ENCODE measurements around the gene EEFSEC. TPM values are rescaled to one million over a fixed set of nuclear protein-coding genes. Genes with fewer than 3 reads are reported as not detected.

The EEFSEC gene
- total and polyA plus RNA-seq, 2 experiments from 2014 or later: 4.9 to 18.7 TPM

DNA sequence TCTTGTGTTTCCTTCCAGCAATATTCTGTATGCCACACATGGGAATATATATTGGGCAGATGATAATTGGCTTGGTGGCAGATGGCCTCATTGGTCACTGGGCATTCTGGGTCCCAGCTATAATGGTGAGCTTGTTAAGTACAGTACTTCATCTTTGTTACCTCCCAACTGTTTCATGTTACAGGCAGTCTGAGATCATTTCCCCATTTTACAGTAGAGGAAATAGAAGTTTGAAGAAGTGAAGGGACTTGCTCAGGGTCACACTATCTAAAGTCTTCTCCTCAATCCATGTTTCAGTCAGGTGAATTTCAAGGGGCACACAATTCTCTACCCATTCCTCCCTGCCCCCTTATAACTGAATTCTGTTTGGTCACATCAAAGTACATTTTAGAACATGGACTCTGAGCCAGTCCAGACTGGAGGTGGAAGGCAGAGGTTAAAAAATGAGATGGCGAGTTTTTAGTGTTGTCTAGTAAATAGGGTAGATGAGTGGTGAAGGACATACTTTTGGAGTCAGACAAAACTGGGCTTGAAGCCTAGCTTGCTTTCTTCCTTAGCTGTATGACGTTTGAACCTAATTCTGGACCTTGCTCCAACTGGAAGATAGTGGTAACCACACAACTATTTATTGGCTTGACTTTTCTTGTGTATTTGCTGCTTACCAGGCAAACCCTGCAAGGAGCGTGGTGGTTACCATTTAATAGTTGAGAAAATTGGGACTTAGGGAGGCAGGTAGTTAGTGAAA is 2.5 kb downstream of the EEFSEC start:
- no peak overlapping the region for H3K27ac ChIP-seq
- H3K79me2 ChIP-seq (ENCODE audit: insufficient read depth): peaks cover 31% of the 10 kb centered on the region
- no peaks in the 10 kb centered on the region for H3K9me3 ChIP-seq (ENCODE audit: low read depth)
- H3K4me2 ChIP-seq (ENCODE audit: unreplicated experiment): no peak overlapping the region
- no peak overlapping the region for H3K4me3 ChIP-seq
- no peak overlapping the region for H3K9ac ChIP-seq
- H3K27me3 ChIP-seq (replicated peaks; ENCODE audit: insufficient read depth): no peaks in the 10 kb centered on the region
- no peaks in the 10 kb centered on the region for H3K9me2 ChIP-seq (ENCODE audit: insufficient read depth)
- TF ChIP-seq EZH2 (IDR thresholded peaks at IDR 0.05; ENCODE audit: insufficient read depth, poor library complexity, severe bottlenecking) (no peak), EZH2phosphoT487 (IDR thresholded peaks at IDR 0.05; ENCODE audit: insufficient read depth, low read depth) (no peak)
- in situ Hi-C loops (cut with MboI): no loop called here
- WGBS, 2 experiments (ENCODE audit: low coverage in 1 of 2, low lambda C conversion rate in 2 of 2, missing lambda C conversion rate in 2 of 2): 70 to 71% methylated on average over 3 of the region's 3 CpGs
- peaks cover 6% of the 10 kb centered on the region; the same call in 1 of the 2 replicates for H3K4me1 ChIP-seq (ENCODE audit: insufficient read depth)
- H4K20me1 ChIP-seq (ENCODE audit: insufficient read depth): no peaks in the 10 kb centered on the region; the same call in 1 of the 2 replicates
- H3K36me3 ChIP-seq (ENCODE audit: low read depth): no peaks in the 10 kb centered on the region; the same call in none of the 2 replicates
- DNase-seq: no peak
- 0 out of 2 replicates have a peak, but pooled peaks cover 4% of the 10 kb centered on the region for H3F3A ChIP-seq (ENCODE audit: insufficient read depth)
- H2AFZ ChIP-seq: no peak overlapping the region

DNA sequence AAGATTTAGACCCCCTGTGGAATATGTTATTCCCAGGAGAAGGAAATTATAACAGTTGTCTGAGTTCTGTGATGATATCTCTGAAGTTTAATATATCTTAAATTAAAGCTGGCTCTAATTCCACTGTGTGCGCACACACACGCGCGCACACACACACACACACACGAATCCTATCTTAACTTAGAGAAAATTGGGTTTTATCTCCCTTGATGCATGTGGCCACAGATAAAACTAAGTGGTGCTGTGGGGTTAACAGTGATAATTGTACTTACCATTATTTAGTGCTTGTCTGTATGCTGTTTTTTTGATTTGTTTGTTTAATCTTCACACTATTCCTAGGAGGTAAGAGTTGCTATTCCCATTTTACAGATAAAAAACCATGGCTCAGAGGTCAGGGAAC is 7.4 kb downstream of the EEFSEC start:
- WGBS, 2 experiments (ENCODE audit: low coverage in 1 of 2, low lambda C conversion rate in 2 of 2, missing lambda C conversion rate in 2 of 2): 98 to 99% methylated on average over 5 of the region's 5 CpGs
- no peak overlapping the region for H3K9ac ChIP-seq
- H3K4me3 ChIP-seq: no peak overlapping the region
- no peaks in the 10 kb centered on the region for H3F3A ChIP-seq (ENCODE audit: insufficient read depth)
- TF ChIP-seq EZH2phosphoT487 (IDR thresholded peaks at IDR 0.05; ENCODE audit: insufficient read depth, low read depth): no peak
- no peak for DNase-seq
- in situ Hi-C loops (cut with MboI): no loop called here
- no peaks in the 10 kb centered on the region for H3K9me3 ChIP-seq (ENCODE audit: low read depth)
- H3K27ac ChIP-seq: no peak overlapping the region
- no peak overlapping the region for H3K4me2 ChIP-seq (ENCODE audit: unreplicated experiment)
- no peaks in the 10 kb centered on the region for H3K4me1 ChIP-seq (ENCODE audit: insufficient read depth)
- H3K79me2 ChIP-seq (ENCODE audit: insufficient read depth): peaks cover 20% of the 10 kb centered on the region
- H3K36me3 ChIP-seq (ENCODE audit: low read depth): no peaks in the 10 kb centered on the region; the same call in none of the 2 replicates
- H2AFZ ChIP-seq: no peak overlapping the region
- H3K27me3 ChIP-seq (replicated peaks; ENCODE audit: insufficient read depth): no peaks in the 10 kb centered on the region
- no peaks in the 10 kb centered on the region for H3K9me2 ChIP-seq (ENCODE audit: insufficient read depth)
- no peaks in the 10 kb centered on the region; the same call in 1 of the 2 replicates for H4K20me1 ChIP-seq (ENCODE audit: insufficient read depth)

DNA sequence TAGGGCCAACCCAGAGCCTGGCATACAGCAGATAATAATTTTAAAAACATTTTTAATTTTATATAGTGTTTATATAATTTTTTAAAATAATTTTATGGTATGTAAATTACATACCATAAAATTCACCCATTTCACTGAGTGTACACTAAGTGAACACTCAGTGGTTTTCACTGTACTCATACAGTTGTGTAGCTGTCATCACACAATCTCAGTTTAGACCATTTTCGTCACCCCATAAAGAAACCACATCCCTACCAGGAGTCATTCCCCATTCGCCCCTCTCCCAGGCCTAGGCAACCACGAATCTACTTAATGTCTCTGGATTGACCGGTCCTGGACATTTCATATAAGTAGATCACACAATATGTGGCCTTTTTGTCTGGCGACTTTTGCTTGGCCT is 10.2 kb downstream of the EEFSEC start:
- Histone ChIP-seq H3K27ac (no peak overlapping the region), H3K79me2 (ENCODE audit: insufficient read depth) (peaks cover 4% of the 10 kb centered on the region; the same call in 1 of the 2 replicates), H2AFZ (no peak overlapping the region), H3K9me3 (ENCODE audit: low read depth) (no peaks in the 10 kb centered on the region), H3K4me2 (ENCODE audit: unreplicated experiment) (no peak overlapping the region), H3K4me3 (no peak overlapping the region), H3K36me3 (ENCODE audit: low read depth) (no peaks in the 10 kb centered on the region; the same call in 1 of the 2 replicates), H3K9me2 (ENCODE audit: insufficient read depth) (no peaks in the 10 kb centered on the region), H3F3A (ENCODE audit: insufficient read depth) (no peaks in the 10 kb centered on the region), H4K20me1 (ENCODE audit: insufficient read depth) (no peaks in the 10 kb centered on the region), H3K9ac (no peak overlapping the region), H3K4me1 (ENCODE audit: insufficient read depth) (no peaks in the 10 kb centered on the region), H3K27me3 (replicated peaks; ENCODE audit: insufficient read depth) (no peaks in the 10 kb centered on the region)
- in situ Hi-C loops (cut with MboI): no loop called here
- TF ChIP-seq EZH2 (IDR thresholded peaks at IDR 0.05; ENCODE audit: insufficient read depth, poor library complexity, severe bottlenecking) (no peak), EZH2phosphoT487 (IDR thresholded peaks at IDR 0.05; ENCODE audit: insufficient read depth, low read depth) (no peak)
- DNase-seq: no peak
- WGBS, 2 experiments (ENCODE audit: low coverage in 1 of 2, low lambda C conversion rate in 2 of 2, missing lambda C conversion rate in 2 of 2): 84 to 90% methylated on average over 5 of the region's 5 CpGs

DNA sequence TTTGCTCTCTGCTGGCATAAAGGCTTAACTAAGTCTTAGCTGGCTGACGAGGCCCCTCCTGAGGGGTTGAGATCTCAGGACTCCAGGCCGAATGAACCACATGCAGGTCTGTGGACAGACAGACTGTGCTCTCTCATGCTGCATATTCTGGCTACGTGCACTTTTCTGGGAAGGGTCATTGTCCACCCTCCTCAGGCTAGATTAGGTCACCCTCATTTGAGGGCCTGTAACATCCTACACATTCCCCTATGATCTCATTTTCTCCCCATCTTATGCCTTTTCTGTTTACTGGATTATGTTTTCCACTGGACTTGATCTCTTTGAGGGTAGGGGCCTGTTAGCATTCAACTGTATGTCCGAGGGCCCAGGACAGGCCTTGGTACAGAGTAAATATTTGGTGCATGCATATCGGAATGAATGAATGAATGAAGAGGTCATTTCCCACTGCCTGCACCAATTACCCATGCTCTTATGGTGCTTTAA is 13.7 kb downstream of the EEFSEC start:
- H3K79me2 ChIP-seq (ENCODE audit: insufficient read depth): no peaks in the 10 kb centered on the region; the same call in 1 of the 2 replicates
- DNase-seq: no peak
- no peak for TF ChIP-seq EZH2 (IDR thresholded peaks at IDR 0.05; ENCODE audit: insufficient read depth, poor library complexity, severe bottlenecking)
- no peak for TF ChIP-seq EZH2phosphoT487 (IDR thresholded peaks at IDR 0.05; ENCODE audit: insufficient read depth, low read depth)
- H2AFZ ChIP-seq: no peak overlapping the region
- H3K4me1 ChIP-seq (ENCODE audit: insufficient read depth): no peaks in the 10 kb centered on the region
- H3K4me3 ChIP-seq: no peak overlapping the region
- H4K20me1 ChIP-seq (ENCODE audit: insufficient read depth): no peaks in the 10 kb centered on the region
- H3K36me3 ChIP-seq (ENCODE audit: low read depth): no peaks in the 10 kb centered on the region; the same call in 1 of the 2 replicates
- H3K27ac ChIP-seq: no peak overlapping the region
- in situ Hi-C loops (cut with MboI): no loop called here
- no peak overlapping the region for H3K4me2 ChIP-seq (ENCODE audit: unreplicated experiment)
- no peak overlapping the region for H3K9ac ChIP-seq
- WGBS, 2 experiments (ENCODE audit: low coverage in 1 of 2, low lambda C conversion rate in 2 of 2, missing lambda C conversion rate in 2 of 2): 95 to 97% methylated on average over 5 of the region's 5 CpGs
- no peaks in the 10 kb centered on the region for H3K27me3 ChIP-seq (replicated peaks; ENCODE audit: insufficient read depth)
- H3F3A ChIP-seq (ENCODE audit: insufficient read depth): no peaks in the 10 kb centered on the region
- H3K9me2 ChIP-seq (ENCODE audit: insufficient read depth): no peaks in the 10 kb centered on the region
- H3K9me3 ChIP-seq (ENCODE audit: low read depth): no peaks in the 10 kb centered on the region

All from GM23248 (cell line).